HCT116 (cell line): ENCODE data around the gene COA1. TPM values are rescaled to one million over a fixed set of nuclear protein-coding genes. Genes with fewer than 3 reads are reported as not detected.

Source experiments
- ATAC-seq: fragments of 200-7000 bp; cut with Tn5 transposase; 2 replicates; pipeline ENCODE4 v1.9.1; 2020; ENCODE audit warnings: mild to moderate bottlenecking, moderate library complexity
- BruUV-seq: library from RNA; stranded (reverse); fragments of 400-500 nt; replicated peaks from 2 replicates; lab custom pipeline; 2021; lab: Mats Ljungman, UMichigan
- CTCF ChIA-PET: fragments of 300-600 bp; sonication (Branson Sonifier 250); formaldehyde crosslinking; loops from one replicate; lab custom pipeline; 2021; ENCODE audit warnings: antibody characterized with exemption; lab: Charles Lee
- POLR2A ChIA-PET: fragments of 300-600, 350-600 bp; sonication (Branson Sonifier 250); formaldehyde crosslinking; loops from one replicate; lab custom pipeline; 2021; ENCODE audit warnings: antibody characterized with exemption; lab: Charles Lee
- RAD21 ChIA-PET, 2 experiments: fragments of 300-600 bp; sonication (Branson Sonifier 250); formaldehyde crosslinking; loops; one replicate each; lab custom pipeline; 2023; ENCODE audit warnings: low total read pairs in 2 of 2; ENCODE audit not compliant: uncharacterized antibody in 2 of 2, unreplicated experiment in 2 of 2, low non-redundant PET in 1 of 2; lab: Charles Lee
- DNase-seq: peaks from one replicate; pipeline ENCODE4 v3.0.0-alpha.2; 2010; ENCODE audit warnings: low read depth, low spot score
- H2AFZ ChIP-seq: fragments of 200-600 bp; shearing (Covaris generic), sonication (generic); 2 replicates; pipeline ENCODE4 v1.6.1; 2017; ENCODE audit warnings: low read depth, mixed run types, mixed read lengths, antibody characterized with exemption, low read length; ENCODE audit not compliant: poor library complexity, severe bottlenecking
- H3K27ac ChIP-seq: 2 replicates; pipeline ENCODE4 v1.5.1; 2012; ENCODE audit warnings: low read depth, low read length
- H3K27me3 ChIP-seq: fragments of 200-600 bp; sonication (generic); 2 replicates; pipeline ENCODE4 v1.6.1; 2016; ENCODE audit warnings: mixed run types, low read length, mixed read lengths; ENCODE audit not compliant: insufficient read depth
- H3K36me3 ChIP-seq, 2 experiments: fragments of 200-500 bp in 1 of 2; fragments of 200-600 bp in 1 of 2; sonication (Bioruptor generic) in 1 of 2; sonication (generic) in 1 of 2; 2 replicates each; pipeline versions ENCODE4 v1.5.1 to v1.6.1; 2014 to 2016; ENCODE audit warnings: low read length in 2 of 2, inconsistent platforms in 1 of 2, mixed read lengths in 1 of 2, mixed run types in 1 of 2; ENCODE audit not compliant: insufficient read depth in 2 of 2, control insufficient read depth in 1 of 2
- H3K4me1 ChIP-seq, 2 experiments: fragments of 200-600 bp in 1 of 2; sonication (generic) in 1 of 2; 2 replicates each; pipeline versions ENCODE4 v1.5.1 to v1.6.1; 2012 to 2017; ENCODE audit warnings: low read length in 2 of 2, inconsistent platforms in 1 of 2, mild to moderate bottlenecking in 1 of 2, mixed read lengths in 1 of 2, mixed run types in 1 of 2, moderate library complexity in 1 of 2; ENCODE audit not compliant: insufficient read depth in 2 of 2, control insufficient read depth in 1 of 2
- H3K4me2 ChIP-seq: fragments of 200-600 bp; sonication (generic); 2 replicates; pipeline ENCODE4 v1.6.1; 2017; ENCODE audit warnings: mixed run types, low read length, mixed read lengths
- H3K4me3 ChIP-seq, 2 experiments: fragments of 200-600 bp in 1 of 2; sonication (generic) in 1 of 2; replicated peaks in 1 of 2; 2 replicates each; pipeline ENCODE4 v1.5.1; 2011 to 2016; ENCODE audit warnings: low read length in 2 of 2, control low read depth in 1 of 2, low read depth in 1 of 2, mild to moderate bottlenecking in 1 of 2, mixed read lengths in 1 of 2, mixed run types in 1 of 2
- H3K79me2 ChIP-seq: fragments of 200-600 bp; sonication (generic); 2 replicates; pipeline ENCODE4 v1.6.1; 2017; ENCODE audit warnings: mild to moderate bottlenecking, mixed run types, low read length, moderate library complexity, mixed read lengths; ENCODE audit not compliant: insufficient read depth
- H3K9ac ChIP-seq: fragments of 200-600 bp; sonication (generic); 2 replicates; pipeline ENCODE4 v1.6.1; 2016; ENCODE audit warnings: low read length, mixed read lengths
- H3K9me2 ChIP-seq: fragments of 200-600 bp; sonication (generic), shearing (Covaris generic); 2 replicates; pipeline ENCODE4 v1.6.1; 2017; ENCODE audit warnings: mixed run types, mild to moderate bottlenecking, moderate library complexity; ENCODE audit not compliant: insufficient read depth
- H3K9me3 ChIP-seq, 2 experiments: fragments of 200-500 bp in 1 of 2; fragments of 200-600 bp in 1 of 2; sonication (Bioruptor generic) in 1 of 2; sonication (generic) in 1 of 2; 2 replicates each; pipeline ENCODE4 v1.6.1; 2014 to 2017; ENCODE audit warnings: low read length in 2 of 2, mixed read lengths in 2 of 2, inconsistent platforms in 1 of 2, low read depth in 1 of 2, mild to moderate bottlenecking in 1 of 2, mixed run types in 1 of 2, moderate library complexity in 1 of 2; ENCODE audit not compliant: control insufficient read depth in 1 of 2, insufficient read depth in 1 of 2
- H4K20me1 ChIP-seq: fragments of 200-600 bp; sonication (generic), shearing (Covaris generic); 2 replicates; pipeline ENCODE4 v1.6.1; 2017; ENCODE audit warnings: mixed run types, mild to moderate bottlenecking, moderate library complexity; ENCODE audit not compliant: insufficient read depth
- CEBPB ChIP-seq: IDR thresholded peaks from 2 replicates; pipeline ENCODE4 v1.6.1; 2012; ENCODE audit warnings: low read depth
- CTCF ChIP-seq, 3 experiments: fragments of 200-600 bp in 1 of 3; sonication (generic) in 1 of 3; IDR thresholded peaks in 2 of 3; conservative IDR thresholded peaks in 1 of 3; 2 replicates each; pipeline ENCODE4 v1.5.1; 2012 to 2017; ENCODE audit warnings: low read depth in 2 of 3, low read length in 2 of 3, antibody characterized with exemption in 1 of 3, borderline replicate concordance in 1 of 3, control low read depth in 1 of 3, mild to moderate bottlenecking in 1 of 3, mixed read lengths in 1 of 3, mixed run types in 1 of 3, moderate library complexity in 1 of 3; ENCODE audit not compliant: insufficient read depth in 1 of 3
- EGR1 ChIP-seq: IDR thresholded peaks from 2 replicates; pipeline ENCODE4 v1.6.1; 2012; ENCODE audit warnings: low read depth
- ELF1 ChIP-seq: IDR thresholded peaks from 2 replicates; pipeline ENCODE4 v1.6.1; 2012; ENCODE audit warnings: low read depth, borderline replicate concordance
- FOSL1 ChIP-seq: IDR thresholded peaks from 2 replicates; pipeline ENCODE4 v1.6.1; 2012; ENCODE audit warnings: low read depth
- JUND ChIP-seq: IDR thresholded peaks from 2 replicates; pipeline ENCODE4 v1.6.1; 2012
- POLR2A ChIP-seq: IDR thresholded peaks from 2 replicates; pipeline ENCODE4 v1.7.0; 2011; ENCODE audit warnings: borderline replicate concordance; ENCODE audit not compliant: insufficient read depth, insufficient read length; ENCODE audit errors: extremely low read depth
- SP1 ChIP-seq: IDR thresholded peaks from 2 replicates; pipeline ENCODE4 v1.6.1; 2012; ENCODE audit warnings: low read depth
- SRF ChIP-seq: IDR thresholded peaks from 2 replicates; pipeline ENCODE4 v1.6.1; 2012; ENCODE audit warnings: low read depth
- TCF7L2 ChIP-seq: IDR thresholded peaks from 2 replicates; pipeline ENCODE4 v1.7.0; 2011; ENCODE audit warnings: borderline replicate concordance, inconsistent platforms; ENCODE audit not compliant: insufficient read depth, insufficient read length; ENCODE audit errors: extremely low read depth
- ZBTB33 ChIP-seq: IDR thresholded peaks from 2 replicates; pipeline ENCODE4 v1.6.1; 2011; ENCODE audit warnings: mild to moderate bottlenecking, low read length, moderate library complexity; ENCODE audit not compliant: insufficient replicate concordance; ENCODE audit errors: extremely low read depth
- intact Hi-C: fragments of 100-400 bp; cut with micrococcal nuclease; formaldehyde crosslinking; loops from 2 replicates; pipeline ENCODE4 v1.10.0; 2022
- total RNA-seq: library from RNA; stranded (reverse); gene quantifications from one replicate; pipeline ENCODE4 v1.2.1, GENCODE V29; 2021; ENCODE audit not compliant: unreplicated experiment

The COA1 gene
- total RNA-seq, 1 experiment from 2014 or later = 78.5 TPM

- DNase-seq = no peak
- Histone ChIP-seq H3K27me3 (no peaks in the 10 kb centered on the region), H3K36me3 (no peaks in the 10 kb centered on the region), H3K4me2 (no peak overlapping the region), H3K27ac (no peak overlapping the region), H3K4me1 (peaks cover 5 to 31% of the 10 kb centered on the region in 2 experiments), H3K79me2 (peaks cover 92% of the 10 kb centered on the region), H3K9ac (no peak overlapping the region), H2AFZ (no peak overlapping the region), H3K9me3 (no peaks in the 10 kb centered on the region), H3K9me2 (no peaks in the 10 kb centered on the region), H4K20me1 (peaks cover 5% of the 10 kb centered on the region; the same call in 1 of the 2 replicates), H3K4me3 (no peak overlapping the region)
- intact Hi-C loops = no loop called here
- CTCF ChIA-PET = interaction anchor here (1.3 kb wide), 1 partner anchor 8 kb away, joined by 11 read pairs; the partner anchor contains the start of gene STK17A
- no TSS peak for BruUV-seq
- RAD21 ChIA-PET = no interaction called here
- no peak for ATAC-seq
- POLR2A ChIA-PET = no interaction called here
- TF ChIP-seq CTCF (IDR thresholded peaks at IDR 0.05 in 2 of 3, conservative IDR thresholded peaks at IDR 0.05 in 1 of 3; ENCODE audit: borderline replicate concordance in 1 of 3, insufficient read depth in 1 of 3, low read depth in 2 of 3, low read length in 2 of 3) = no peak
- no peak for TF ChIP-seq FOSL1
- no peak for TF ChIP-seq CEBPB
Measured at GRCh38 chr7:43590862-43591557, 138.3 kb downstream of the COA1 start.

GRCh38 chr7:43589728-43590127 is 139.6 kb downstream of the COA1 start:
- no peak for DNase-seq
- BruUV-seq = no TSS peak
- Histone ChIP-seq H3K9me2 (no peaks in the 10 kb centered on the region), H3K27me3 (no peaks in the 10 kb centered on the region), H3K36me3 (no peaks in the 10 kb centered on the region), H3K9ac (no peak overlapping the region), H3K27ac (no peak overlapping the region), H3K9me3 (no peaks in the 10 kb centered on the region), H3K79me2 (peaks cover 93% of the 10 kb centered on the region), H4K20me1 (peaks cover 5% of the 10 kb centered on the region; the same call in 1 of the 2 replicates), H3K4me2 (no peak overlapping the region), H2AFZ (no peak overlapping the region), H3K4me1 (peaks cover 4 to 30% of the 10 kb centered on the region in 2 experiments; a peak in 3 of 4 replicates), H3K4me3 (no peak overlapping the region)
- ATAC-seq = no peak
- TF ChIP-seq SP1 (no peak), JUND (no peak), POLR2A (no peak), ZBTB33 (no peak), TCF7L2 (no peak), SRF (no peak), EGR1 (no peak), ELF1 (no peak)
- CTCF ChIA-PET = no interaction called here
- RAD21 ChIA-PET = no interaction called here
- intact Hi-C loops = no loop called here
- POLR2A ChIA-PET = no interaction called here
